OCI-LY7 (cell line): ENCODE results near the gene SORBS2.

Source experiments
- CTCF ChIP-seq: fragments of 200-600 bp; sonication (generic); conservative IDR thresholded peaks from 2 replicates; pipeline ENCODE4 v1.5.1; 2014; ENCODE audit warnings: mild to moderate bottlenecking, antibody characterized with exemption, low read length, moderate library complexity, mixed read lengths
- EZH2phosphoT487 ChIP-seq: fragments of 200-600 bp; sonication (generic); IDR thresholded peaks from 2 replicates; pipeline ENCODE4 v1.6.1; 2018; ENCODE audit warnings: low read depth, borderline replicate concordance, mild to moderate bottlenecking, mixed run types, antibody characterized with exemption, low read length, moderate library complexity, mixed read lengths

DNA sequence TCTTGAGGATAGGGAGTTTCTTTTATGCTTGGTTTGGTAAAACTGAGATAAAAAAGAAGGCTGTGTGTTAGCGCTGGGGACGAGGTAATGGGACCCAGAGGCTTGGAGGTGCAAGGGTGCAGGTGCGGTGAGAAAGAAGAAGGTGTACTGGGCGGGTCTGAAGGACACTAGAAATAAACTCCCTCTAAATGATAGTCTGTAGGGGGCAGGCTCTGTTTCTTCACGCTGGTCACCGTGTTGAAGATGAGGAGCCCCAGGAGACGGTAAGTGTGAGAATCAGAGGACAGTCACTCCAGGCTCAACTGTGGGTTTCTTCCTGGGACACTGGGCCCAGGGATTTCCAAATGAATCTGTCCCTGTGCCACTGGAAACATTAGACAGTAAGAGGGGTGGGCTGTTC is 131.4 kb downstream of the SORBS2 start:
- TF ChIP-seq CTCF (no peak), EZH2phosphoT487 (no peak)
